Measurements from ENCODE around the gene CASP12.

The CASP12 gene

GRCh38 chr11:104836691-104837090, 61.6 kb downstream of the CASP12 start:
- DNase-seq (ENCODE audit: low spot score), result no peak
